ENCODE data around the gene PAGR1. TPM values are rescaled to one million over a fixed set of nuclear protein-coding genes. Genes with fewer than 3 reads are reported as not detected.

Gene PAGR1
- total RNA-seq, 1 experiment from 2014 or later = 32.0 TPM

- DNase-seq = no peak
- no peak for TF ChIP-seq CTCF (IDR thresholded peaks at IDR 0.05; ENCODE audit: unreplicated experiment)
- Mint-ChIP-seq H3K4me1 (ENCODE audit: low read depth, unreplicated experiment) (no peaks in the 10 kb centered on the region), H3K4me3 (ENCODE audit: low read depth, unreplicated experiment) (no peak overlapping the region), H3K27ac (ENCODE audit: unreplicated experiment) (no peak overlapping the region), H3K9me3 (ENCODE audit: low read depth, unreplicated experiment) (no peaks in the 10 kb centered on the region), H3K27me3 (ENCODE audit: unreplicated experiment) (no peaks in the 10 kb centered on the region), H3K36me3 (ENCODE audit: insufficient read depth, unreplicated experiment) (peaks cover 66% of the 10 kb centered on the region)
- intact Hi-C loops (cut with micrococcal nuclease; ENCODE audit: unreplicated experiment) = no loop called here
- CTCF ChIA-PET = interaction anchor here (0.5 kb wide), 1 partner anchor 13 kb away, joined by 5 read pairs; no protein-coding TSS in a partner anchor
- BruUV-seq (replicated peaks) = no TSS peak
These were observed 25.7 kb downstream of the PAGR1 start for GRCh38 chr16:29841631-29842030.

GRCh38 chr16:29842732-29843346 lies 26.9 kb downstream of the PAGR1 start:
- no peak for DNase-seq
- Mint-ChIP-seq H3K27me3 (ENCODE audit: unreplicated experiment) (no peaks in the 10 kb centered on the region), H3K27ac (ENCODE audit: unreplicated experiment) (no peak overlapping the region), H3K9me3 (ENCODE audit: low read depth, unreplicated experiment) (no peaks in the 10 kb centered on the region), H3K4me1 (ENCODE audit: low read depth, unreplicated experiment) (no peaks in the 10 kb centered on the region), H3K36me3 (ENCODE audit: insufficient read depth, unreplicated experiment) (peaks cover 70% of the 10 kb centered on the region), H3K4me3 (ENCODE audit: low read depth, unreplicated experiment) (no peak overlapping the region)
- CTCF ChIA-PET = no interaction called here
- BruUV-seq (replicated peaks) = no TSS peak
- intact Hi-C loops (cut with micrococcal nuclease; ENCODE audit: unreplicated experiment) = no loop called here
- no peak for TF ChIP-seq CTCF (IDR thresholded peaks at IDR 0.05; ENCODE audit: unreplicated experiment)

GRCh38 chr16:29843931-29844330 lies 28.0 kb downstream of the PAGR1 start:
- H3K4me1 Mint-ChIP-seq (ENCODE audit: low read depth, unreplicated experiment) = no peaks in the 10 kb centered on the region
- H3K9me3 Mint-ChIP-seq (ENCODE audit: low read depth, unreplicated experiment) = no peaks in the 10 kb centered on the region
- intact Hi-C loops (cut with micrococcal nuclease; ENCODE audit: unreplicated experiment) = no loop called here
- H3K27ac Mint-ChIP-seq (ENCODE audit: unreplicated experiment) = no peak overlapping the region
- DNase-seq = no peak
- H3K27me3 Mint-ChIP-seq (ENCODE audit: unreplicated experiment) = no peaks in the 10 kb centered on the region
- no TSS peak for BruUV-seq (replicated peaks)
- no peak overlapping the region for H3K4me3 Mint-ChIP-seq (ENCODE audit: low read depth, unreplicated experiment)
- H3K36me3 Mint-ChIP-seq (ENCODE audit: insufficient read depth, unreplicated experiment) = peaks cover 72% of the 10 kb centered on the region
- CTCF ChIA-PET = no interaction called here
- TF ChIP-seq CTCF (IDR thresholded peaks at IDR 0.05; ENCODE audit: unreplicated experiment) = no peak

- Mint-ChIP-seq H3K4me3 (ENCODE audit: low read depth, unreplicated experiment) (no peak overlapping the region), H3K4me1 (ENCODE audit: low read depth, unreplicated experiment) (no peaks in the 10 kb centered on the region), H3K27ac (ENCODE audit: unreplicated experiment) (no peak overlapping the region), H3K36me3 (ENCODE audit: insufficient read depth, unreplicated experiment) (peaks cover 64% of the 10 kb centered on the region), H3K27me3 (ENCODE audit: unreplicated experiment) (no peaks in the 10 kb centered on the region), H3K9me3 (ENCODE audit: low read depth, unreplicated experiment) (no peaks in the 10 kb centered on the region)
- BruUV-seq (replicated peaks) = no TSS peak
- no peak for DNase-seq
- TF ChIP-seq CTCF (IDR thresholded peaks at IDR 0.05; ENCODE audit: unreplicated experiment) = no peak
- CTCF ChIA-PET = interaction anchor here (0.6 to 0.7 kb wide), 2 partner anchors 9 to 509 kb away, joined by 3 to 4 read pairs; no protein-coding TSS in a partner anchor
- intact Hi-C loops (cut with micrococcal nuclease; ENCODE audit: unreplicated experiment) = no loop called here
These were observed 28.8 kb downstream of the PAGR1 start for GRCh38 chr16:29844575-29845331.
